Mucosa of descending colon (tissue), 3 donors: ENCODE results near the gene ANKRD22. TPM values are rescaled to one million over a fixed set of nuclear protein-coding genes. Genes with fewer than 3 reads are reported as not detected.

Source experiments
- ATAC-seq: fragments of 200-7000 bp; cut with Tn5 transposase; one replicate; pipeline ENCODE4 v1.9.1; 2020; ENCODE audit warnings: mild to moderate bottlenecking, moderate library complexity
- DNase-seq, 3 donors: peaks; one replicate each; pipeline ENCODE4 v3.0.0-alpha.2; 2020
- H3K36me3 ChIP-seq: fragments of 200-600 bp; one replicate; pipeline ENCODE4 v1.8.0; 2021; ENCODE audit warnings: low read depth, mild to moderate bottlenecking
- H3K4me1 ChIP-seq: fragments of 200-600 bp; one replicate; pipeline ENCODE4 v1.8.0; 2021; ENCODE audit warnings: low read depth, mild to moderate bottlenecking
- H3K4me3 ChIP-seq: fragments of 200-600 bp; one replicate; pipeline ENCODE4 v1.8.0; 2021; ENCODE audit warnings: mild to moderate bottlenecking
- H3K9me3 ChIP-seq: fragments of 200-600 bp; one replicate; pipeline ENCODE4 v1.8.0; 2021; ENCODE audit warnings: mild to moderate bottlenecking
- CTCF ChIP-seq: fragments of 200-600 bp; IDR thresholded peaks from one replicate; pipeline ENCODE4 v1.8.0; 2022; ENCODE audit warnings: antibody characterized with exemption, mild to moderate bottlenecking
- intact Hi-C, 2 donors: fragments of 100-400 bp; cut with DNase I in 1 of 2; cut with micrococcal nuclease in 1 of 2; formaldehyde crosslinking; loops; one replicate each; pipeline versions ENCODE4 v1.11.0 to v1.11.1; 2022; cut with DNase I, micrococcal nuclease
- total RNA-seq, 3 donors: library from RNA; stranded (reverse); fragmentation: NEBNext Ultra II Directional in 2 of 3; extraction: Animal tissue kit (Norgen Biotek cat#: 25700) in 2 of 3; gene quantifications; one replicate each; pipeline versions ENCODE4 v1.2.1 to v1.2.4, GENCODE V29; 2021 to 2023
- donor health status: DM: no; HTN: no; CAD: no; lungs with moderate emphysema.
- donor health status: DM: no; HTN: no; CAD: no.
- donor health status: DM: no; HTN: yes; CAD: no.

Gene ANKRD22
- total RNA-seq, 3 donors from 2014 or later: 9.0 to 30.6 (median 18.9) TPM

GRCh38 chr10:88827671-88828070 is 24.0 kb downstream of the ANKRD22 start:
- no peaks in the 10 kb centered on the region for H3K4me1 ChIP-seq
- H3K36me3 ChIP-seq: no peaks in the 10 kb centered on the region
- no peak for ATAC-seq
- intact Hi-C loops: no loop called here
- H3K4me3 ChIP-seq: no peak overlapping the region
- no peaks in the 10 kb centered on the region for H3K9me3 ChIP-seq
- no peak for TF ChIP-seq CTCF
- no peak for DNase-seq

- intact Hi-C loops: no loop called here
- no peaks in the 10 kb centered on the region for H3K36me3 ChIP-seq
- H3K9me3 ChIP-seq: no peaks in the 10 kb centered on the region
- peak; percentile 21 for ATAC-seq
- H3K4me3 ChIP-seq: no peak overlapping the region
- no peaks in the 10 kb centered on the region for H3K4me1 ChIP-seq
- no peak for DNase-seq
- no peak for TF ChIP-seq CTCF
These were observed 25.3 kb downstream of the ANKRD22 start for GRCh38 chr10:88826388-88826787.

GRCh38 chr10:88820748-88821401 is 30.8 kb downstream of the ANKRD22 start:
- intact Hi-C loops: no loop called here
- TF ChIP-seq CTCF: no peak
- ATAC-seq: no peak

GRCh38 chr10:88819290-88819689 is 32.4 kb downstream of the ANKRD22 start:
- no peaks in the 10 kb centered on the region for H3K36me3 ChIP-seq

More at GRCh38 chr10:88820748-88821401, 30.8 kb downstream of the ANKRD22 start:
- Histone ChIP-seq H3K4me1 (no peaks in the 10 kb centered on the region), H3K36me3 (no peaks in the 10 kb centered on the region), H3K9me3 (no peaks in the 10 kb centered on the region), H3K4me3 (no peak overlapping the region)
- DNase-seq: no peak

GRCh38 chr10:88813200-88813599 is 38.4 kb downstream of the ANKRD22 start:
- H3K4me3 ChIP-seq: no peak overlapping the region
- no peak for TF ChIP-seq CTCF
- intact Hi-C loops: no loop called here
- no peaks in the 10 kb centered on the region for H3K9me3 ChIP-seq
- H3K4me1 ChIP-seq: no peaks in the 10 kb centered on the region
- no peak for ATAC-seq
- no peaks in the 10 kb centered on the region for H3K36me3 ChIP-seq
- DNase-seq: no peak

More at GRCh38 chr10:88819290-88819689, 32.4 kb downstream of the ANKRD22 start:
- Histone ChIP-seq H3K4me1 (no peaks in the 10 kb centered on the region), H3K4me3 (no peak overlapping the region), H3K9me3 (no peaks in the 10 kb centered on the region)
- DNase-seq (no peak), ATAC-seq (no peak)
- TF ChIP-seq CTCF: no peak
- intact Hi-C loops: no loop called here
